ENCODE measurements around the gene MRGPRF.

Gene MRGPRF

GRCh38 chr11:69018924-69019323 lies 5.9 kb upstream of the MRGPRF start:
- no peak for DNase-seq

- DNase-seq = no peak
Observed at GRCh38 chr11:69017951-69018350, 4.9 kb upstream of the MRGPRF start.

- DNase-seq = no peak
Observed at GRCh38 chr11:69014898-69015549, 2.0 kb upstream of the MRGPRF start.

- no peak for DNase-seq
Observed at GRCh38 chr11:69014084-69014851, 1.2 kb upstream of the MRGPRF start.

- DNase-seq = no peak
Observed at GRCh38 chr11:69012092-69013008, 696 bp downstream of the MRGPRF start.

- no peak for DNase-seq
Observed at GRCh38 chr11:69011624-69012091, 1.4 kb downstream of the MRGPRF start.

GRCh38 chr11:69010964-69011623 lies 2.0 kb downstream of the MRGPRF start:
- no peak for DNase-seq

GRCh38 chr11:69010361-69010891 lies 2.6 kb downstream of the MRGPRF start:
- no peak for DNase-seq

- DNase-seq = no peak
Observed at GRCh38 chr11:69009441-69010211, 3.4 kb downstream of the MRGPRF start.

- no peak for DNase-seq
Observed at GRCh38 chr11:69008737-69009440, 4.2 kb downstream of the MRGPRF start.

GRCh38 chr11:69007975-69008381 lies 5.1 kb downstream of the MRGPRF start:
- no peak for DNase-seq

GRCh38 chr11:69006816-69007215 lies 6.2 kb downstream of the MRGPRF start:
- no peak for DNase-seq

GRCh38 chr11:69005631-69006368 lies 7.2 kb downstream of the MRGPRF start:
- no peak for DNase-seq

GRCh38 chr11:69005183-69005630 lies 7.8 kb downstream of the MRGPRF start:
- no peak for DNase-seq

- no peak for DNase-seq
Observed at GRCh38 chr11:69004411-69005182, 8.4 kb downstream of the MRGPRF start.

GRCh38 chr11:69003866-69004367 lies 9.1 kb downstream of the MRGPRF start:
- DNase-seq = no peak

GRCh38 chr11:69003301-69003865 lies 9.7 kb downstream of the MRGPRF start:
- DNase-seq = no peak

GRCh38 chr11:69002570-69003231 lies 10.3 kb downstream of the MRGPRF start:
- DNase-seq = no peak

Data from NCI-H1417 treated with DMSO at 0.1 percent for 48 hours (cell line).